Measurements from ENCODE around the gene CAMTA1.

The CAMTA1 gene

GRCh38 chr1:7535934-7536878 lies 751.0 kb downstream of the CAMTA1 start:
- no peak for DNase-seq (ENCODE audit: low read depth)

DNA sequence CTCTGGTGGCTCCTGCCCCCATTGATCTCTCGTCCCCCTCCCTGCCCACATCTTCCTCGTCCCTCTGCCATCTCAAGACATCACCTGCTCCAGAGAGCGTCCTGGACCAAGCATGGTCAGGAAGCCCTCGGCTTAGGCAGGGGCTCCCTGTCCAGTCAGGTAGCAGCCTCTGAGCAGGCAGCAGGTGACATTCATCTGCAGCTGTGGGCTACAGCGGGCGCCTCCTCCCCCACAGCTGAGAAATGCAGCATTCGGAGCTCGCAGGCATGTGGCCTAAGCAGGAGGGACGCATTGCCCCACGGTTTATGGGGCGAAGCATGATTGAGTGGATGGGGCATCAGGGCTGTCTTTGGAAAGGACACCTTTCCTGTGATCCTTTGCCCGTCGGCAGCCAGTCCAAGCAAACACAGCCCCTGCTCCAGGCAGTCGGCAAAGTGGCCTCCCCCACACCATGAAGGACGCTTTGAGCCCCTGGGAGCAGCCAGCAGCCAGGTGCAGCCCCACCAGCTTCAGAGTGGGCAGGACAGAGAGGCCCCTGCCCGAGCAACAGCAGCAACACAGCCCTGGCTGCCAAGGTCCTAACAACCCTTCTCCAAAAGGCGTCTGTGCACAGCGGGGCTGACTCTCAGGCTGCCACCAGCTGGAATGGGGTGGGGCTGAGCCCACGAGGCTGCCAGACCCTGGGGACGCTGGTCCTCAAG lies 751.8 kb downstream of the CAMTA1 start:
- DNase-seq (ENCODE audit: low read depth): no peak

DNA sequence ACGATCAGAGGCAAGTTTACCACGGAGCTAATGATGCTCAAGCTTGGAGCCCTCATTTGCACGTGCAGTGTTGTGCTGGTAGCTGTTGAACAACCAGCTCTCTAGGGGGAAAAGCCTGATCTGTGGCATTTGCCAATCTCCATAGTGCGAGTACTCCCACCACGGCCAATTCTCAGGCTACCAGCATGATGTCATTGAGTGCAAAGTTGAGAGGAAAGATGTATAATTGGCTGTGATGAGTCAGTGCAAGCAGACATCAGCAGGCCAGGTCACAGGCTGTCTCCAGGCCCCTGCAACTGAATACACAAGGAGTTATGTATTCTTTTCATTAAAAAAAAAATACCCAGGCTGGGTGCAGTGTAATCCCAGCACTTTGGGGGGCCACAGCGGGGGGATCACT lies 752.8 kb downstream of the CAMTA1 start:
- no peak for DNase-seq (ENCODE audit: low read depth)

DNA sequence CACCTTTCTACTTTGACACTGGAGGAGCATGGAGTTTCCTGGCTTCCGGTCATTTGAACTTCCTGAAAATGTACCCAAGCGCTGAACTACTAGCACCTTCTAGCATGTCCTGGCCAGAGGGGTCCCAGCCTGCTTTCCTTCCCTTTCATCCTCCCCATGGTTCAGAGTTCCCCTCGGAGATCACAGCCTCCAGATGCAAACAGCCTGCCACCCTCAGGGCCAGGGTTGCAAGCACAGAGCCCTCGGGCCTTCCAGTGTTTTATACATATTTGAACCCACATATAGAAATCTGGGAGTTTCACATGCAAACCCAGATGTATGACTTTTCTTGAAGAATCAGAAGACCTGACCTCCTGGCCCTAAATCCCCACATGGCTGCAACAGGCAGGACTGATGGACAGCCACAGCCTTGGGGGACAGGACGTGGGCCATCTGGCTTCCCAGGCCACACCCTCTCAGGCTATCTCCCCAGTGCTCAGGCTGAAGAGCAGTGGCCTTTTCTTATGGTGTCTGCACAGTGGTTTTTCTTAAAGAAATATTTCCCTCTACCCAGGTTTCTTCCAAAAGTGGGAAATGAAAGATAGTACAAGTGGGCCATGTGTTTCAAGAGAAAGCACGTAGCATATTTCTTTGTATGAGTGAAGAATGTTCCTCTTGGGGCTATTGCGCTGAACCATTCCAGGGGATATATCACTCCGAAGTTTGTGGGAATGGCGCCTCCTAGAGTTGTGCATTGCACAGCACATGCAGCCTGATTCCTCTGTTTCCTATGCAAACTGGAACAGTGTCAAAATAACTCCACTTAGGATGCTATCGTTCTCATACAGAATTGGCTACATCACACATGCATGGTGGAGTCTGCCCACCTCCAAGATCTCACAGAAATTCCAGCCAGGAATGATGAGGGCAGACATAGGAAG lies 753.9 kb downstream of the CAMTA1 start:
- no peak for DNase-seq (ENCODE audit: low read depth)

GRCh38 chr1:7539769-7540175 lies 754.5 kb downstream of the CAMTA1 start:
- DNase-seq (ENCODE audit: low read depth): no peak

DNA sequence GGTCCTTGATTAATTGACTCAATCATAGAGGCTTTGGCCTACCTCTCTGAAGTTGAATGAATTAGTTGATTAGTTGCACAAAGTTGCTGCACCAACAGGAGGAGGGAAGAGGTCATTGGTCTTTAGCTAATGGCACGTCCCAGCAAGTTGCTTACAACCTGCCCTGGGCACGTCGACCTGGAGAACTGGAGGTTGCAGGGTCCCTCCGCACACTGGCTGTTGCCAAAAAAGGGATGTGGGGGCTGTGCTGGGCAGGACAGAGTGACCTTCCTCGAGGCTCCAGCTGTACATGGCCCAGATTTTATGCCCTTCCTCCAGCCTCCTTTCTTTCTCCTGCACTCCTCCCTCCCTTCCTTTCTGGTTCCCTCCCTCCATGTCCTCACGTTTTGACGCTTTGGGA lies 755.6 kb downstream of the CAMTA1 start:
- DNase-seq (ENCODE audit: low read depth): no peak

- no peak for DNase-seq (ENCODE audit: low read depth)
Measured at GRCh38 chr1:7541629-7542028, 756.4 kb downstream of the CAMTA1 start.

DNA sequence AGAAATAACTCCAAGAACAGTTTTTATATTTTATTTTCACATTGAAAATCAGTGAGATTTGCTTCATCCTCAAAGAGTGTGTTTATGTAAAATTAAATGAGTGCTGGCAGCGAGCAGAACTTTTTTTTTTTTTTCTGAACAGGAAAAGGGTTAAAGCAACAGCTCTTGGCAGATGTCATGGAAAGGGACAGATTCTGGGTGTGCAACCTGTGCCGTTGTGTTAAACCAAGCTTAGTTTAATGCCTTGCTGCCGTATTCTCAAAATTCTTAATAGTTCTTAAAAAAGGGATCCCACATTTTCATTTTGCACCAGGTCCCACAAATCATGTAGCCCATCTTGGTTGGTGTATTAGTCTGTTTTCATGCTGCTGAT lies 758.5 kb downstream of the CAMTA1 start:
- no peak for DNase-seq (ENCODE audit: low read depth)

GRCh38 chr1:7549277-7550161 lies 764.3 kb downstream of the CAMTA1 start:
- peak; percentile 78 for DNase-seq (ENCODE audit: low read depth)

DNA sequence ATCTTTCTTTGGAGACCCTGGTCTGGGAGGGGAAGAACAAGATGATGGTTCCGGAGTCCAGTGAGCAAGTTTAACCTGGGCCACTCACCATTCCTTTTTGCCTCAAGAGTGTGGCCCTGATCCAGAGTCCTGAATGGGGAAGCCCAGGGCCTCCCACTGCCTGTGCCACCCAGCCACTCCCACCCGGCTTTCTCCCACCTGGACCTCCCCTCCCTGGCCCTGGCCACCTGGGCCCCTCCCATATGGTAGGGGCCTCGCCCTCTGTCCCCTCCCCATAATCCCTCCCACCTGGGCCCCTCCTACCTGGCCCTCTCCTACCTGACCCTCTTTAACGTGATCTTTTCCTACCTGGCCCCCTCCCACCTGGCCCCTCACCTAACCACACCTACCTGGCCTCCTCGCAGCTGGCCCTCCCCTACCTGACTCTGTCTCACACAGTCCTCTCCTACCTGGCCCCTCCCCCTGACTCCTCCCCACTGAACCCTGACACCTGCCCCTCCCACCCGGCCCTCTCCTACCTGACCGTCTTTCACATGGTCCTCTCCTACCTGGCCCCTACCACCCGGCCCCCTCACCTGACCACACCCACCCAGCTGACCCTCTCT lies 765.1 kb downstream of the CAMTA1 start:
- no peak for DNase-seq (ENCODE audit: low read depth)

DNA sequence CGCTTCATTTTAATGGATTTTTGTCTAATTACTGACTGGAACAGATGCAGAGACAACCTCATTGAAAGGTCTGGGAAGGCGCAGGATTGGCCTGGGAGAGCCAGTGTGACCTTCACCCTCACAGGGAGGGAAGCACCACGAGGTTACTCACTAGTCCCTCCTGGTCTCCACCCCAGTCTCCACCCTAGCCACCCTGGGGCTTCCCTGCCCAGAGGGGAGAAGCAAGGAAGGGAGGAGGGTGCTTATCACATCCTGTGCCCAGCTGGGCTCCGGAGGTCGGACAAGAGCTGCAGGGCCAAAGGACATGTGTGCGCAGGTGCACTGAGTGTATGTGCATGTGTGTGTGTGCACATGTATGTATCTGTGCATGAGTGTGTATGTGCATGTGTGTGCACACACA lies 765.7 kb downstream of the CAMTA1 start:
- DNase-seq (ENCODE audit: low read depth): no peak

GRCh38 chr1:7551442-7551841 lies 766.2 kb downstream of the CAMTA1 start:
- DNase-seq (ENCODE audit: low read depth): no peak

GRCh38 chr1:7552402-7552801 lies 767.1 kb downstream of the CAMTA1 start:
- no peak for DNase-seq (ENCODE audit: low read depth)

- no peak for DNase-seq (ENCODE audit: low read depth)
Measured at GRCh38 chr1:7553042-7553690, 767.9 kb downstream of the CAMTA1 start.

GRCh38 chr1:7554385-7555235 lies 769.4 kb downstream of the CAMTA1 start:
- DNase-seq (ENCODE audit: low read depth): no peak

- no peak for DNase-seq (ENCODE audit: low read depth)
Measured at GRCh38 chr1:7555391-7556185, 770.3 kb downstream of the CAMTA1 start.

GRCh38 chr1:7557301-7557891 lies 772.1 kb downstream of the CAMTA1 start:
- DNase-seq (ENCODE audit: low read depth): no peak

GRCh38 chr1:7558041-7558461 lies 772.8 kb downstream of the CAMTA1 start:
- DNase-seq (ENCODE audit: low read depth): no peak
